Measurements from ENCODE around the gene CLC.

GRCh38 chr19:39686739-39687138 is 51.1 kb downstream of the CLC start:
- TF ChIP-seq GATA2 (IDR thresholded peaks at IDR 0.05; ENCODE audit: low read depth, low read length) (no peak), GATA3 (IDR thresholded peaks at IDR 0.05; ENCODE audit: low read depth, low read length) (no peak)

All from SH-SY5Y (cell line).